Activated gamma-delta T cell treated with Interleukin-2 at 50 U/mL for 16 hours (primary cell): ENCODE measurements around the gene IDE.
"Not testable (repeated sequence)": the region's sequence is repeated elsewhere in the genome, so short reads cannot be mapped to it uniquely, and the experiment has no call there.

ENCODE experiments used
- DNase-seq: peaks from one replicate; pipeline ENCODE4 v3.0.0-alpha.2; 2020

The IDE gene

DNA sequence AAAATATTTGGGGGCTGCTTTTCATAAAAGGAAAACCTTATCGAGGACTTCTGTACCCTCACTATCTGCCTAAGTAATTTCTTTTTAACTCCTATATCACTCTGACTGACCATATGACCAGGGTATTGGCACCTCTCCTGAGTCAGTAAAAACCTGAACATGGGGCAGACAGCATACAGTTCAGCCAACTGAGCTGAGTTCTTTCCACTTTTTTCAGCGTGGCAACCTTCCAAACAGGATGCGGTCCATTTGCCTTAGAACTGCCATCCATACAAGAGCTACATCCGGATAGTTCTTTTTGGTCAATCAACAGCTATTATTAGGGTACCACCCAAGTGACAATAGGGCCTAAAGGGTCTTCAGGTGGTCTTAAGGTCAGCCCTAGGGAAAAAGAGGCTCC is 160.4 kb downstream of the IDE start:
- DNase-seq: no peak

DNA sequence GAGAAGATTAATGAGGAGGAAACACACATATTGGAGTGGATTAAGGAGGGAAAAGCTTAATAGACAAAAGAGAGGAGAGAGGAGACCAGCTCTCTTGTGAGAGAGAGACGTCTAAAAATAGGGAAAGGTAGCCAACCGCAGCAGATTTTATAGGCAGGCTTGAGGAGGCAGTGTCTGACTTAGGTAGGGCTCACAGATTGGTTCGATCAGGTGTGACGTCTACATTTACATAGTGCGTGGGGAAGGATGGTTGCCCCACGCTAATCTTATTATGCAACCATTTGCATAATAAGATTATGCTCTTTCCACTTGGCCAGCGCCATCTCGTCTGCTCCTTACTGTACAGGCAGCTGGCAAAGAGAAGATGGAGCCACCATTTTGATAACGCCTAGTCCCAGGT is 160.9 kb downstream of the IDE start:
- DNase-seq: no peak

- DNase-seq: no peak
Observed at GRCh38 chr10:92411406-92411805, 162.5 kb downstream of the IDE start.

- no peak for DNase-seq
Observed at GRCh38 chr10:92410501-92410900, 163.4 kb downstream of the IDE start.

GRCh38 chr10:92408017-92408361 is 165.9 kb downstream of the IDE start:
- DNase-seq: no peak

DNA sequence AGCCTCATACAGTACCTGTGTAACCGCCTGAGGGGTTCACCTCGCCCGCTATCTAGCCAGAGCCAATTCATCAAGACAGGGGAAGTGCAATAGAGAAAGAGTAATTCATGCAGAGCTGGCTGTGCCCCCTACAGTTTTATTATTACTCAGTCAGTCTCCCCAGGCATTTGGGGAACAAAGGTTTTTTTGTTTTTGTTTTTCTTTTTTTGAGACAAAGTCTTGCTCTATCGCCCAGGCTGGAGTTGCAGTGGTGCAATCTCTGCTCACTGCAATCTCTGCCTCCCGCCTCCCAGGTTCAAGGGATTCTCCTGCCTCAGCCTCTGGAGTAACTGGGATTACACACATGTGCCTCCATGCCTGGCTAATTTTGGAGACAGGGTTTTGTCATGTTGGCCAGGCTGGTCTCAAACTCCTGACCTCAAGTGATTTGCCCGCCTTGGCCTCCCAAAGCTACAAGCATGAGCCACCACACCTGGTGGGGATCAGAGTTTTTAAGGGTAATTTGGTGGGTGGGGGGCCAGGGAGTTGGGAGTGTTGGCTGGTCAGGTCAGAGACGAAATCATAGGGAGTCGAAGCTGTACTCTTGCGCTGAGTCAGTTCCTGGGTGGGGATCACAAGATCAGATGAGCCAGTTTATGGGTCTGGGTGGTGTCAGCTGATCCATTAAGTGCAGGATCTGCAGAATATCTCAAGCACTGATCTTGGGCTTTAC is 166.4 kb downstream of the IDE start:
- DNase-seq: no peak

- no peak for DNase-seq
Observed at GRCh38 chr10:92405419-92405924, 168.4 kb downstream of the IDE start.

DNA sequence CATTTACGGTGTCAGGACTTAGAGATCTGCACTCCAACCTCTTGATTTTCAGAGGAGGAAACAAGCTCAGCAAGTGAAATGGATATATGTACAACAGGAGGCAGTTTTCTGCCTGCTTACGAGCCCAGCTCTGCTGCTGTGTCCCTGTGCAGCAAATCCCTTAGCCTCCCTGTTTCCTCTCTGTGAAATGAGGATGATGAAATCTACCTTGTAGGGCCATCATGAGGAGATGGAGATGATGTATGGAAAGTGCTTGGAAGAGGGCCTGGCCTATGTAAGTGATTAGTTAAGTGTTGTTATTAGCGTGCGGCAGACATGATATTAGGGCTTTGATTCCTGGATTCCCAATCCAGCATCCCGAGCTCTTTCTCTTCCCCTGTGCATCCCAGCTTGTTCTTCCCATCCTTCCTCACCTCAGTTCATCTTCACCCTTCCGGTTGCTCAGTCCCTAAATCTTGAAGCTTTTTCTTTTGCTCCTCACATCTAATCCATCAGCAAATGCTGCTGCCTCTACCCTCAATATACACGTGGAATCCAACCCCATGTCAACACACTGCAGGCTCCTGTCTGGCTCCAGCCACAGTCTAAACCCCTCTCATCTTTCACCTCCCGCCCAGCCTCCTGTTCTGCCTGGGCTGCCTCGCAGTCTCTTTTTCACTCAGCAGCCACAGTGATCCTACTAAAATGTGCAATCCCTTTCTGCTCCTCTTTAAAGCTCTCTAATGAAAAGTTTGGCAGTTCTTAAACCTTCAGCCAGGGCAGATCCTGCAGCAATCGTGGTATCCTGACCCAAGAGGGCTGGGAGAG is 169.1 kb downstream of the IDE start:
- DNase-seq: no peak

DNA sequence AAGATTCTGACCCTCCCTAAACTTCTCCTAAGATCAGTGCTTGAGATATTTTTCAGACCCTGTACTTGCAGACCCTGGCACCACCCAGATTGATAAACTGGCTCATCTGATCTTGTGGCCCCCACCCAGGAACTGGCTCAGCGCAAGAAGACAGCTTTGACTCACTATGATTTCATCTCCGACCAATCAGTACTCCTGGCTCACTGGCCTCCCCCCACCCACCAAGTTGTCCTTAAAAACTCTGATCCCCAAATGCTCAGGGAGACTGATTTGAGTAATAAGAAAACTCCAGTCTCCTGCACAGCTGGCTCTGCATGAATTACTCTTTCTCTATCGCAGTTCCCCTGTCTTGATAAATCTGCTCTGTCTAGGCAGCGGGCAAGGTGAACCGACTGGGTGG is 171.7 kb downstream of the IDE start:
- DNase-seq: not testable (repeated sequence)
